Nephron (organoid): Measurements from ENCODE around the gene POLR3F.
"Not testable (repeated sequence)": the region's sequence is repeated elsewhere in the genome, so short reads cannot be mapped to it uniquely, and the experiment has no call there.

Experiments used
- H3K27ac Mint-ChIP-seq, 3 experiments: 2 replicates each; pipeline ENCODE4 v1.8.0; 2020; ENCODE audit warnings: mixed read lengths in 3 of 3, mild to moderate bottlenecking in 2 of 3, moderate library complexity in 1 of 3
- H3K27me3 Mint-ChIP-seq: 2 replicates; pipeline ENCODE4 v1.8.0; 2021; ENCODE audit warnings: low read depth, mild to moderate bottlenecking, moderate library complexity, mixed read lengths
- H3K36me3 Mint-ChIP-seq: 2 replicates; pipeline ENCODE4 v1.8.0; 2020; ENCODE audit warnings: low read depth, mixed read lengths
- H3K4me1 Mint-ChIP-seq: 2 replicates; pipeline ENCODE4 v1.8.0; 2020; ENCODE audit warnings: mixed read lengths
- H3K4me3 Mint-ChIP-seq, 3 experiments: 2 replicates each; pipeline ENCODE4 v1.8.0; 2020; ENCODE audit warnings: mild to moderate bottlenecking in 3 of 3, mixed read lengths in 3 of 3, moderate library complexity in 2 of 3
- H3K9me3 Mint-ChIP-seq: 2 replicates; pipeline ENCODE4 v1.8.0; 2020; ENCODE audit warnings: mixed read lengths
- CTCF ChIP-seq, 3 experiments: fragments of 200-600 bp; sonication (generic); IDR thresholded peaks; one replicate each; pipeline ENCODE4 v1.5.0; 2021; ENCODE audit warnings: antibody characterized with exemption in 3 of 3; ENCODE audit not compliant: unreplicated experiment in 3 of 3

The POLR3F gene

GRCh38 chr20:18507218-18508191 is 40.3 kb downstream of the POLR3F start, which contains the start of gene SEC23B:
SEC23B (plus strand) TSS chr20:18507940; CDS start chr20:18510836, 2,896 bp downstream.
- H3K9me3 Mint-ChIP-seq = no peaks in the 10 kb centered on the region
- peaks cover 25% of the 10 kb centered on the region for H3K4me1 Mint-ChIP-seq
- H3K36me3 Mint-ChIP-seq = peaks cover 22% of the 10 kb centered on the region
- H3K27ac Mint-ChIP-seq = peak within 1 kb of the TSS; percentile 98 to 100 (median 100)
- H3K4me3 Mint-ChIP-seq = peak within 1 kb of the TSS; percentile 99 to 100 (median 100)
- TF ChIP-seq CTCF (IDR thresholded peaks at IDR 0.05; ENCODE audit: unreplicated experiment in 3 of 3) = no peak
- peaks cover 3% of the 10 kb centered on the region for H3K27me3 Mint-ChIP-seq

GRCh38 chr20:18511571-18511970 is 44.4 kb downstream of the POLR3F start:
- no peaks in the 10 kb centered on the region for H3K9me3 Mint-ChIP-seq
- no peak overlapping the region for H3K27ac Mint-ChIP-seq
- H3K27me3 Mint-ChIP-seq = no peaks in the 10 kb centered on the region
- H3K4me1 Mint-ChIP-seq = peaks cover 25% of the 10 kb centered on the region
- no peak for TF ChIP-seq CTCF (IDR thresholded peaks at IDR 0.05; ENCODE audit: unreplicated experiment in 3 of 3)
- peaks cover 40% of the 10 kb centered on the region for H3K36me3 Mint-ChIP-seq
- no peak overlapping the region for H3K4me3 Mint-ChIP-seq

- Mint-ChIP-seq H3K27me3 (no peaks in the 10 kb centered on the region), H3K4me1 (peaks cover 10% of the 10 kb centered on the region), H3K27ac (no peak overlapping the region), H3K36me3 (peaks cover 37% of the 10 kb centered on the region), H3K9me3 (no peaks in the 10 kb centered on the region), H3K4me3 (no peak overlapping the region)
- no peak for TF ChIP-seq CTCF (IDR thresholded peaks at IDR 0.05; ENCODE audit: unreplicated experiment in 3 of 3)
Observed at GRCh38 chr20:18513208-18513607, 46.0 kb downstream of the POLR3F start.

- TF ChIP-seq CTCF (IDR thresholded peaks at IDR 0.05; ENCODE audit: unreplicated experiment in 3 of 3) = no peak
- H3K27me3 Mint-ChIP-seq = no peaks in the 10 kb centered on the region
- no peaks in the 10 kb centered on the region for H3K9me3 Mint-ChIP-seq
- H3K4me1 Mint-ChIP-seq = peaks cover 1% of the 10 kb centered on the region
- peaks cover 37% of the 10 kb centered on the region for H3K36me3 Mint-ChIP-seq
- H3K27ac Mint-ChIP-seq = no peak overlapping the region
- no peak overlapping the region for H3K4me3 Mint-ChIP-seq
Observed at GRCh38 chr20:18514127-18514526, 46.9 kb downstream of the POLR3F start.

- Mint-ChIP-seq H3K27ac (no peak overlapping the region), H3K36me3 (peaks cover 27% of the 10 kb centered on the region), H3K27me3 (no peaks in the 10 kb centered on the region), H3K9me3 (no peaks in the 10 kb centered on the region), H3K4me3 (no peak overlapping the region), H3K4me1 (no peaks in the 10 kb centered on the region)
- TF ChIP-seq CTCF (IDR thresholded peaks at IDR 0.05; ENCODE audit: unreplicated experiment in 3 of 3) = no peak
Observed at GRCh38 chr20:18515973-18516372, 48.8 kb downstream of the POLR3F start.

GRCh38 chr20:18522066-18522465 is 54.9 kb downstream of the POLR3F start:
- H3K27me3 Mint-ChIP-seq, H3K4me1 Mint-ChIP-seq, H3K4me3 Mint-ChIP-seq, H3K9me3 Mint-ChIP-seq, H3K27ac Mint-ChIP-seq: not testable (repeated sequence)
- peaks cover 24% of the 10 kb centered on the region for H3K36me3 Mint-ChIP-seq
